Endothelial cell of umbilical vein (primary cell): ENCODE results near the gene B3GALT5.

Experiments used
- CTCF ChIP-seq, 2 donors: IDR thresholded peaks; 1 replicate in 1 of 2; 2 replicates in 1 of 2; pipeline ENCODE4 v1.5.1; 2011; ENCODE audit warnings: low read length in 2 of 2, mild to moderate bottlenecking in 2 of 2, moderate library complexity in 2 of 2, control low read depth in 1 of 2, inconsistent platforms in 1 of 2, low read depth in 1 of 2; ENCODE audit not compliant: insufficient read depth in 1 of 2; ENCODE audit errors: extremely low read depth in 1 of 2
- EZH2 ChIP-seq: IDR thresholded peaks from 2 replicates; pipeline ENCODE4 v1.6.1; 2012; ENCODE audit warnings: borderline replicate concordance, low read depth, mild to moderate bottlenecking, moderate library complexity, low read length, inconsistent platforms; ENCODE audit not compliant: severe bottlenecking
- FOS ChIP-seq: IDR thresholded peaks from 2 replicates; pipeline ENCODE4 v1.6.1; 2011; ENCODE audit warnings: mild to moderate bottlenecking, low read length, moderate library complexity, borderline replicate concordance; ENCODE audit not compliant: insufficient read depth
- GATA2 ChIP-seq: IDR thresholded peaks from 2 replicates; pipeline ENCODE4 v1.7.0; 2011; ENCODE audit warnings: low read depth, mild to moderate bottlenecking, moderate library complexity, mixed read lengths, low read length; ENCODE audit not compliant: insufficient read length, insufficient read depth
- JUN ChIP-seq: IDR thresholded peaks from 2 replicates; pipeline ENCODE4 v1.6.1; 2011; ENCODE audit warnings: borderline replicate concordance, low read depth; ENCODE audit not compliant: insufficient read length, insufficient read depth
- MAX ChIP-seq: IDR thresholded peaks from 2 replicates; pipeline ENCODE4 v1.6.1; 2011; ENCODE audit not compliant: insufficient read depth, insufficient read length
- MYC ChIP-seq: IDR thresholded peaks from one replicate; pipeline ENCODE4 v1.6.1; 2011; ENCODE audit warnings: mild to moderate bottlenecking, low read depth, low read length
- POLR2A ChIP-seq: IDR thresholded peaks from 2 replicates; pipeline ENCODE4 v1.6.1; 2012; ENCODE audit warnings: low read depth, mild to moderate bottlenecking, control low read depth, low read length
- POLR2AphosphoS5 ChIP-seq: IDR thresholded peaks from 2 replicates; pipeline ENCODE4 v1.6.1; 2012; ENCODE audit warnings: low read depth, mild to moderate bottlenecking, control low read depth, low read length, moderate library complexity; ENCODE audit not compliant: insufficient read depth

GRCh38 chr21:39648879-39649278 lies 36.1 kb downstream of the B3GALT5 start:
- TF ChIP-seq CTCF (IDR thresholded peaks at IDR 0.05; ENCODE audit: extremely low read depth in 1 of 2, insufficient read depth in 1 of 2, low read depth in 1 of 2, low read length in 2 of 2) (no peak), POLR2A (no peak), EZH2 (no peak), FOS (no peak), GATA2 (no peak), POLR2AphosphoS5 (no peak), JUN (no peak), MAX (no peak), MYC (no peak)
